ENCODE results near the gene EIF4G3.
"Not testable (repeated sequence)": the region's sequence is repeated elsewhere in the genome, so short reads cannot be mapped to it uniquely, and the experiment has no call there.

The EIF4G3 gene

GRCh38 chr1:21060523-21060922 is 116.2 kb downstream of the EIF4G3 start:
- DNase-seq: no peak

- no peak for DNase-seq
These were observed 117.7 kb downstream of the EIF4G3 start for GRCh38 chr1:21059021-21059420.

- DNase-seq: no peak
These were observed 118.5 kb downstream of the EIF4G3 start for GRCh38 chr1:21058035-21058793.

- DNase-seq: not testable (repeated sequence)
These were observed 123.3 kb downstream of the EIF4G3 start for GRCh38 chr1:21053189-21053928.

- no peak for DNase-seq
These were observed 124.7 kb downstream of the EIF4G3 start for GRCh38 chr1:21052034-21052433.

- DNase-seq: no peak
These were observed 125.4 kb downstream of the EIF4G3 start for GRCh38 chr1:21051177-21051825.

GRCh38 chr1:21050031-21050430 is 126.7 kb downstream of the EIF4G3 start:
- DNase-seq: no peak

- DNase-seq: no peak
These were observed 128.2 kb downstream of the EIF4G3 start for GRCh38 chr1:21048462-21048861.

- no peak for DNase-seq
These were observed 130.6 kb downstream of the EIF4G3 start for GRCh38 chr1:21046132-21046531.

GRCh38 chr1:21045351-21045750 is 131.3 kb downstream of the EIF4G3 start:
- DNase-seq: no peak

GRCh38 chr1:21042929-21043605 is 133.6 kb downstream of the EIF4G3 start:
- DNase-seq: no peak

- no peak for DNase-seq
These were observed 135.2 kb downstream of the EIF4G3 start for GRCh38 chr1:21041541-21041940.

GRCh38 chr1:21037091-21037490 is 139.6 kb downstream of the EIF4G3 start:
- DNase-seq: no peak

GRCh38 chr1:21035794-21036193 is 140.9 kb downstream of the EIF4G3 start:
- DNase-seq: no peak

- DNase-seq: no peak
These were observed 141.7 kb downstream of the EIF4G3 start for GRCh38 chr1:21034725-21035628.

- no peak for DNase-seq
These were observed 144.0 kb downstream of the EIF4G3 start for GRCh38 chr1:21032741-21033140.

GRCh38 chr1:21030181-21030580 is 146.5 kb downstream of the EIF4G3 start:
- DNase-seq: no peak

GRCh38 chr1:21028520-21029145 is 148.1 kb downstream of the EIF4G3 start:
- DNase-seq: no peak

GRCh38 chr1:21027805-21028204 is 148.9 kb downstream of the EIF4G3 start:
- no peak for DNase-seq

GRCh38 chr1:21024918-21025317 is 151.8 kb downstream of the EIF4G3 start:
- no peak for DNase-seq

- DNase-seq: not testable (repeated sequence)
These were observed 152.4 kb downstream of the EIF4G3 start for GRCh38 chr1:21024136-21024896.

Measured in COR-L47 (cell line).